Stomach smooth muscle (tissue), 2 donors: ENCODE results near the gene TAF8.

Experiments
- H3K27ac ChIP-seq: one replicate; pipeline ENCODE4 v1.7.0; 2013; ENCODE audit warnings: mild to moderate bottlenecking, low read length, inconsistent platforms
- H3K27me3 ChIP-seq, 2 donors: one replicate each; pipeline ENCODE4 v1.7.0; 2013; ENCODE audit warnings: low read length in 2 of 2; ENCODE audit not compliant: insufficient read depth in 2 of 2, control insufficient read depth in 1 of 2
- H3K36me3 ChIP-seq, 2 donors: one replicate each; pipeline ENCODE4 v1.7.0; 2013; ENCODE audit warnings: low read length in 2 of 2; ENCODE audit not compliant: control insufficient read depth in 2 of 2, insufficient read depth in 2 of 2
- H3K4me1 ChIP-seq: one replicate; pipeline ENCODE4 v1.7.0; 2013; ENCODE audit warnings: low read length; ENCODE audit not compliant: control insufficient read depth, insufficient read depth
- H3K4me3 ChIP-seq, 2 donors: one replicate each; pipeline ENCODE4 v1.7.0; 2013; ENCODE audit warnings: low read length in 2 of 2
- H3K9ac ChIP-seq, 2 donors: one replicate each; pipeline ENCODE4 v1.7.0; 2013; ENCODE audit warnings: low read length in 2 of 2, mild to moderate bottlenecking in 1 of 2
- H3K9me3 ChIP-seq, 2 donors: one replicate each; pipeline ENCODE4 v1.7.0; 2013; ENCODE audit warnings: low read length in 2 of 2; ENCODE audit not compliant: control insufficient read depth in 2 of 2
- donor health status: healthy.
- donor health status: Pancreatic carcinoma.

The TAF8 gene

GRCh38 chr6:42103216-42103615 lies 52.9 kb downstream of the TAF8 start:
- H3K36me3 ChIP-seq, result no peaks in the 10 kb centered on the region
- no peak overlapping the region for H3K27ac ChIP-seq
- no peaks in the 10 kb centered on the region for H3K9me3 ChIP-seq
- peaks cover 14% of the 10 kb centered on the region for H3K4me1 ChIP-seq
- no peak overlapping the region for H3K9ac ChIP-seq
- no peak overlapping the region for H3K4me3 ChIP-seq
- peaks cover 7 to 12% of the 10 kb centered on the region in 2 donors for H3K27me3 ChIP-seq

- Histone ChIP-seq H3K4me3 (peak overlapping the region in 1 of 2 donors; percentile 62), H3K27ac (no peak overlapping the region), H3K36me3 (no peaks in the 10 kb centered on the region)
Measured at GRCh38 chr6:42103753-42104094, 53.4 kb downstream of the TAF8 start.

GRCh38 chr6:42104095-42104803 lies 53.9 kb downstream of the TAF8 start:
- Histone ChIP-seq H3K4me3 (peak overlapping the region in 1 of 2 donors; percentile 62), H3K27me3 (peaks cover 7 to 12% of the 10 kb centered on the region in 2 donors), H3K9me3 (no peaks in the 10 kb centered on the region), H3K27ac (no peak overlapping the region), H3K4me1 (peaks cover 14% of the 10 kb centered on the region), H3K36me3 (no peaks in the 10 kb centered on the region), H3K9ac (no peak overlapping the region)

More at GRCh38 chr6:42103753-42104094, 53.4 kb downstream of the TAF8 start:
- H3K9ac ChIP-seq, result no peak overlapping the region
- peaks cover 14% of the 10 kb centered on the region for H3K4me1 ChIP-seq
- H3K9me3 ChIP-seq, result no peaks in the 10 kb centered on the region
- H3K27me3 ChIP-seq, result peaks cover 7 to 12% of the 10 kb centered on the region in 2 donors

GRCh38 chr6:42104804-42105125 lies 54.4 kb downstream of the TAF8 start:
- Histone ChIP-seq H3K4me1 (peaks cover 14% of the 10 kb centered on the region), H3K9ac (no peak overlapping the region), H3K27me3 (peaks cover 7 to 12% of the 10 kb centered on the region in 2 donors), H3K9me3 (no peaks in the 10 kb centered on the region), H3K4me3 (peak overlapping the region in 1 of 2 donors; percentile 62), H3K36me3 (no peaks in the 10 kb centered on the region), H3K27ac (no peak overlapping the region)

- no peak overlapping the region for H3K4me3 ChIP-seq
- peaks cover 7 to 12% of the 10 kb centered on the region in 2 donors for H3K27me3 ChIP-seq
- no peak overlapping the region for H3K27ac ChIP-seq
- H3K4me1 ChIP-seq, result peaks cover 14% of the 10 kb centered on the region
- H3K36me3 ChIP-seq, result no peaks in the 10 kb centered on the region
- no peaks in the 10 kb centered on the region for H3K9me3 ChIP-seq
- no peak overlapping the region for H3K9ac ChIP-seq
Measured at GRCh38 chr6:42105156-42105648, 54.9 kb downstream of the TAF8 start.

- Histone ChIP-seq H3K27ac (no peak overlapping the region), H3K4me3 (no peak overlapping the region), H3K36me3 (no peaks in the 10 kb centered on the region), H3K9ac (no peak overlapping the region), H3K4me1 (peaks cover 15% of the 10 kb centered on the region), H3K27me3 (peaks cover 7 to 12% of the 10 kb centered on the region in 2 donors), H3K9me3 (peaks cover 0 to 4% of the 10 kb centered on the region in 2 donors)
Measured at GRCh38 chr6:42105709-42106108, 55.4 kb downstream of the TAF8 start.

GRCh38 chr6:42106112-42107023 lies 56.0 kb downstream of the TAF8 start:
- H3K4me1 ChIP-seq, result peaks cover 13% of the 10 kb centered on the region
- H3K36me3 ChIP-seq, result no peaks in the 10 kb centered on the region
- peaks cover 0 to 4% of the 10 kb centered on the region in 2 donors for H3K9me3 ChIP-seq
- H3K27ac ChIP-seq, result no peak overlapping the region
- H3K27me3 ChIP-seq, result peaks cover 7 to 12% of the 10 kb centered on the region in 2 donors
- no peak overlapping the region for H3K9ac ChIP-seq
- no peak overlapping the region for H3K4me3 ChIP-seq

GRCh38 chr6:42108071-42108470 lies 57.7 kb downstream of the TAF8 start:
- peaks cover 8% of the 10 kb centered on the region for H3K4me1 ChIP-seq
- no peak overlapping the region for H3K27ac ChIP-seq
- peaks cover 7 to 12% of the 10 kb centered on the region in 2 donors for H3K27me3 ChIP-seq
- H3K4me3 ChIP-seq, result no peak overlapping the region
- no peak overlapping the region for H3K9ac ChIP-seq
- H3K36me3 ChIP-seq, result no peaks in the 10 kb centered on the region
- peaks cover 0 to 4% of the 10 kb centered on the region in 2 donors for H3K9me3 ChIP-seq

GRCh38 chr6:42110683-42111082 lies 60.4 kb downstream of the TAF8 start:
- H3K9me3 ChIP-seq, result peaks cover 0 to 4% of the 10 kb centered on the region in 2 donors
- no peak overlapping the region for H3K9ac ChIP-seq
- no peak overlapping the region for H3K27ac ChIP-seq
- peaks cover 1 to 6% of the 10 kb centered on the region in 2 donors for H3K27me3 ChIP-seq
- no peak overlapping the region for H3K4me3 ChIP-seq
- no peaks in the 10 kb centered on the region for H3K36me3 ChIP-seq
- peaks cover 2% of the 10 kb centered on the region for H3K4me1 ChIP-seq

GRCh38 chr6:42112351-42112750 lies 62.0 kb downstream of the TAF8 start:
- Histone ChIP-seq H3K4me1 (peaks cover 2% of the 10 kb centered on the region), H3K36me3 (no peaks in the 10 kb centered on the region), H3K9me3 (peaks cover 0 to 4% of the 10 kb centered on the region in 2 donors), H3K9ac (no peak overlapping the region), H3K27me3 (peaks cover 0 to 3% of the 10 kb centered on the region in 2 donors), H3K4me3 (no peak overlapping the region), H3K27ac (no peak overlapping the region)
